Fibroblast of the aortic adventitia (primary cell): ENCODE results near the gene WDR1. TPM values are rescaled to one million over a fixed set of nuclear protein-coding genes. Genes with fewer than 3 reads are reported as not detected.

ENCODE experiments used
- DNase-seq: peaks from one replicate; pipeline ENCODE4 v3.0.0-alpha.2; 2010; ENCODE audit warnings: low read depth
- H3K4me3 ChIP-seq: 2 replicates; pipeline ENCODE4 v1.5.1; 2011; ENCODE audit warnings: low read depth, mild to moderate bottlenecking, control low read depth, low read length, moderate library complexity
- total RNA-seq: library from RNA; depleted of rRNA; stranded (reverse); fragments of >200 nt; gene quantifications from 2 replicates; pipeline ENCODE4 v1.2.3, GENCODE V29; 2012; ENCODE audit warnings: low replicate concordance
- TF ChIP-seq, protein P1 (sequence below): IDR thresholded peaks from 2 replicates; pipeline ENCODE4 v1.5.1; 2011; ENCODE audit warnings: mild to moderate bottlenecking, low read length, control low read depth, inconsistent platforms; ENCODE audit not compliant: insufficient read depth

WDR1 gene
- total RNA-seq, 1 donor: 228 TPM

GRCh38 chr4:10114147-10114546 is 2.5 kb downstream of the WDR1 start:
- H3K4me3 ChIP-seq: peak overlapping the region; percentile 31
- DNase-seq: no peak
- TF ChIP-seq, protein P1, sequence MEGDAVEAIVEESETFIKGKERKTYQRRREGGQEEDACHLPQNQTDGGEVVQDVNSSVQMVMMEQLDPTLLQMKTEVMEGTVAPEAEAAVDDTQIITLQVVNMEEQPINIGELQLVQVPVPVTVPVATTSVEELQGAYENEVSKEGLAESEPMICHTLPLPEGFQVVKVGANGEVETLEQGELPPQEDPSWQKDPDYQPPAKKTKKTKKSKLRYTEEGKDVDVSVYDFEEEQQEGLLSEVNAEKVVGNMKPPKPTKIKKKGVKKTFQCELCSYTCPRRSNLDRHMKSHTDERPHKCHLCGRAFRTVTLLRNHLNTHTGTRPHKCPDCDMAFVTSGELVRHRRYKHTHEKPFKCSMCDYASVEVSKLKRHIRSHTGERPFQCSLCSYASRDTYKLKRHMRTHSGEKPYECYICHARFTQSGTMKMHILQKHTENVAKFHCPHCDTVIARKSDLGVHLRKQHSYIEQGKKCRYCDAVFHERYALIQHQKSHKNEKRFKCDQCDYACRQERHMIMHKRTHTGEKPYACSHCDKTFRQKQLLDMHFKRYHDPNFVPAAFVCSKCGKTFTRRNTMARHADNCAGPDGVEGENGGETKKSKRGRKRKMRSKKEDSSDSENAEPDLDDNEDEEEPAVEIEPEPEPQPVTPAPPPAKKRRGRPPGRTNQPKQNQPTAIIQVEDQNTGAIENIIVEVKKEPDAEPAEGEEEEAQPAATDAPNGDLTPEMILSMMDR: no peak

DNA sequence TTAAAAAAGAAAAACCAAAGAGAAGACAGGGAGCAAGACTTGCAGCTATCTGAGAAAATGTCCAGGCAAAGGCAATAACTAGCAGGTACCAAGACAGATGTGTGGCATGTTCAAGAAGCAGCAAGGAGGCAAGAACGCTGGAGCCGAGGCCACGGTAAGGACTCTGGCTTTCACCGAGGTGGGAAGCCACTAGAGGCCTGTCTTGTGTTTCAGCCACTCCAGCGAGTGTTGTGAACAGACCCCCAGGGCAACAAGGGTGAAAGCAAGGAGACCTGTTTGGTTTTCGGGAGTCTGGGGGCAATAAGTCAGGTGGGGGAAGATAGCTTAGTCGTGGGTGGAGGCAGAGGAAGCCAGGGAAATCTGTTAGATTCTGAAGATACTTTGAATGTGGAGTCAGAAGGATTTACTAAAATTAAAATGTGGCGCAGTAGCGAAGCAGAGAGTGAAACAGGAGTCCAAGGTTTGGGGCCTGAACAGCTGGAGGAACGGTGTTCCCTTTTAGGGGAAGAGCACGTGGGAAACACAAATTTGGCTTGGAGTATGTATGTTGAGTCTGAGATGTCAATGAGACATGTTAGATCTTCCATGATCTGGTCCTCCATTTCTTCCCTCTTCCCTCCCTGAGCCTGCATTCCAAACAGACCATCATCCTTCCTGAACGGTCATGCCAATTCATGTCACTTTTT is 3.1 kb downstream of the WDR1 start:
- TF ChIP-seq, protein P1: no peak
- no peak for DNase-seq
- no peak overlapping the region for H3K4me3 ChIP-seq

GRCh38 chr4:10112658-10113284 is 3.8 kb downstream of the WDR1 start:
- TF ChIP-seq, protein P1: no peak
- H3K4me3 ChIP-seq: no peak overlapping the region
- no peak for DNase-seq

DNA sequence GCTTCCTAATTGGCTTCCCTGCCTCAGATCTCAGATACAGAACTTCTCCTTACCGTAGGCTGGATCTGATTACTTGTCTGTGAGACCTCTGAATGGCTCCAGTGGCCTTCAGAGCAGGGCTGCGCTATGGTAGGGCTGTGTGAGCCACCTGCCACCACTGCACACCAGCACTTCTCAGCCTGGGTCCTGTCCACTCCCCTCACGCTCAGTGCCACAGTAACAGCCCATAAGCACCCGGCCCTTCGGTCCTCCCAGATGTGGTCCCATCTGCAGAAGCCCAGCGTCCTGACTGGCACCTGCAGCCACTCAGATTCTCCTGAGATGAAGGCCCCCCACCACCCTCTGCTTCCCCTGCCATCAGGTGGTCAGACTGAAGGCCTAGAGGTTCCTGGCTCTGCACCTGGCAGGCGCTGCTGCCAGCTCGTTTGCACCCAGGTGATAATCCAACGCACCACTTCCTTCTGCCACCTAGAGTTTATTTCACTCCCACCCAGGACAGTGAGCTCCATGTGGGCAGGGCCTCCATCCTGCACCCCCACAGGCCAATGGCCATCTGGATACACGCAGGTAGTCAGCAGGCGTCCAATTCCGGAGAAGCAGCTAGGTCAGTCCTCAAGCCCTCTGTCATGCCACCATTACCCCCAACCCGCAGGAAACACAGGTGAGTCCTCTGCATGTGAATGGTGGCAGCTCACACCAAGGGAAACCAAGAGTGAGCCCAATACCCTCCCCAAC is 5.4 kb downstream of the WDR1 start:
- no peak overlapping the region for H3K4me3 ChIP-seq
- DNase-seq: no peak
- TF ChIP-seq, protein P1: no peak

DNA sequence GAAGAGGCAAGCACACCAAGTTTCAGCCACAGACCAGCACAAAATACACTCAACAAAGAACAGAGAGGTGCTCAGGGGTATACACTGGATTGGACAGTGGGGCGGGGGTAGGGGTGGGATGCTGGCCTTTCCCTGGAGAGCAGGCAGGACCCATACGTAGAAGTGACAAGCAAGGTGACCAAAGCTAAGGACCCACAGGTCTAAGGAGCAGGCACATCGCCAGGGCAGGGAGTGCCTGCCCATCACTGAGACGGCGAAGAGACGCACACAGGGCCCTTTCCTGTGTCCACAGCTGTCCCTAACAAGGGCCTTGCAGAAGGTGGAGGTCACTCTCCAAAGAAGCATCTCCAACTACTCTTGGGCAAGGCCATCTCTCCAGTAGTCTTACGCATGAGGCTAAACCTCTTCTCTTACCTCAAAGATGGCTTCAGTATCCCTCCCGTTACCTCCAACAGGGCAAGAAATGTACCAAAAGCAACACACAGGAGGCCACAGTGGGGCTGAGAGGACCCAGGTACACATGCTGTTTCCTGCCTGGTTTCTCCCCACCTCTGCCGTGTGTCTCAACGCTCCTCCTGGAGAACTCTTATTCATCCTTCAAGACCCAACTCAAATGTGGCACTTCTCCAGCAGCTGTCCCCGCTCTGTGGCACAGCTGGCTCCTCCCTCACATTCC is 6.5 kb downstream of the WDR1 start:
- DNase-seq: no peak
- TF ChIP-seq, protein P1: no peak
- H3K4me3 ChIP-seq: no peak overlapping the region
